ENCODE measurements around the gene DPF1.

DPF1 gene

DNA sequence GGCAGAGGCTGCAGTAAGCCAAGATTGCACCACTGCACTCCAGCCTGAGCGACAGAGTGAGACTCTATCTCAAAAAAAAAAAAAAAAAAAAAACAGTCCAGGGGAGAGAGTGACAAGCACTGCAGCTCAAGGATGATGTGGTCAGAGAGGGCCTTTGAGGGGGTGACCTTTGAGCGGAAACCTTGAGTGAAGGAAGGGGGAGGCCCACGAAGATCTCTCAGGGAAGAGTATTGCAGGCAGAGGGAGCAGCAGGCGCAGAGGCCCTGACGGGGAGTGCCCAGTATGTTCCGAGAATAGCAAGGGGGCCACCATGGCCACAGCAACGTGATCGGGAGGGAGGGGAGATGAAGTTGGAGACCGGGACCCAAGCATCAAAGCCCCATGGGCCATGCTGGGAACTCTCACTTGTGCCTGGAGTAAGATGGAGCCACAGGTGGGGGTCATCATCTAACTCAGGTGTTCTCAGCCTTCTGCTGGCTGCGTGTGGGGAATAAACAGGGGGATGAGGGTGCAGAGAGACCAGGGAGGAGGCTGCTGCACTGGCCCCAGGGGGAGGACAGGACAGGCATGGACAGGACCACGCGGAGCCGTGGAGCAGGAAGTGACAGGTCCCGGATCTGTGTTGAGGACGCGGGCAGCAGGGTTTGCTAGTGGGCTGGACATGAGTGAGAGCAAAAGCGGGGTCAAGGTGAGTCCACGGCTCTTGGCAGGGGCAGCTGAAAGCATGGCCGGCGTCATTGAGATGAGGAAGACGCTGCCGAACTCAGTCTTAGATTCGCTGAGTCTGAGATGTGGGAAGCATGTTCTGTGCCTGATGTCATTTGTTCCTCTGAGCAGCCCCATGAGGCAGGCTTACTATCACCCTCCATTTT lies 60.4 kb downstream of the DPF1 start:
- no peak for DNase-seq (ENCODE audit: low spot score)

- DNase-seq (ENCODE audit: low spot score): no peak
Observed at GRCh38 chr19:38162632-38163031, 61.4 kb downstream of the DPF1 start.

DNA sequence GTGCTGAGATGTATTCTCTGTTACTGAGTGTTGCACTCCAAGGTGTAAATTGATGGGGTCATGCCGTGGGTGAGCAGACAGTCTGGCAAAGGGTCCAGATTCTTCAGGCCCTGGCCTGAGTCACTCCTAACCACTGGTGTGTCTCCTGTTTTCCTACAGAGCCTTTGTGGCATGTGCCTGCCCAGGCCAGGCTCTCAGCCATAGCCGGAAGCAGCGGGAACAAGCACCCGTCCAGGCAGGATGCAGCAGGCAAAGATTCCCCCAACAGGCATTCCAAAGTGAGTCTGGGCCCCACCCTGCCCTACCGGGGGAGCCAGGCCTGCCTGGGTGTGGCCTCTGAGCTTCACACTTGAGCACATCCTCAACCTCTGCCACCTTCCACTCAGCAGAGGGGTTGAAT lies 61.9 kb downstream of the DPF1 start:
- DNase-seq (ENCODE audit: low spot score): no peak

Data from NAMALWA (cell line).